DOHH2 (cell line): ENCODE measurements around the gene RPP40.

Experiments used
- H3F3A ChIP-seq: fragments of 200-600 bp; sonication (generic), shearing (Covaris generic); 2 replicates; pipeline ENCODE4 v1.6.0; 2016; ENCODE audit warnings: antibody characterized with exemption, mild to moderate bottlenecking; ENCODE audit not compliant: control insufficient read depth, insufficient read depth
- H3K27ac ChIP-seq: fragments of 200-600 bp; sonication (generic); 2 replicates; pipeline ENCODE4 v1.5.1; 2014; ENCODE audit warnings: low read depth, mild to moderate bottlenecking, low read length, moderate library complexity
- H3K27me3 ChIP-seq: fragments of 200-600 bp; sonication (generic); 2 replicates; pipeline ENCODE4 v1.6.1; 2014; ENCODE audit warnings: mild to moderate bottlenecking, low read length, mixed read lengths; ENCODE audit not compliant: control insufficient read depth
- H3K36me3 ChIP-seq: fragments of 200-600 bp; sonication (generic); 2 replicates; pipeline ENCODE4 v1.6.1; 2014; ENCODE audit warnings: mild to moderate bottlenecking, low read length, moderate library complexity, mixed read lengths; ENCODE audit not compliant: control insufficient read depth
- H3K4me1 ChIP-seq: fragments of 200-600 bp; sonication (generic); 2 replicates; pipeline ENCODE4 v1.6.1; 2014; ENCODE audit warnings: mild to moderate bottlenecking, low read length, mixed read lengths; ENCODE audit not compliant: control insufficient read depth
- H3K4me2 ChIP-seq: fragments of 200-600 bp; sonication (generic); 2 replicates; pipeline ENCODE4 v1.6.0; 2014; ENCODE audit warnings: mild to moderate bottlenecking, low read length, moderate library complexity
- H3K4me3 ChIP-seq: fragments of 200-600 bp; sonication (generic); 2 replicates; pipeline ENCODE4 v1.5.1; 2014; ENCODE audit warnings: mild to moderate bottlenecking, low read length, mixed read lengths
- H3K79me2 ChIP-seq: fragments of 200-600 bp; sonication (generic); 2 replicates; pipeline ENCODE4 v1.6.1; 2014; ENCODE audit warnings: mild to moderate bottlenecking, low read length, mixed read lengths; ENCODE audit not compliant: control insufficient read depth
- H3K9me2 ChIP-seq: fragments of 200-600 bp; sonication (generic); replicated peaks from 2 replicates; pipeline ENCODE4 v1.6.1; 2014; ENCODE audit warnings: mild to moderate bottlenecking, low read length, mixed read lengths; ENCODE audit not compliant: control insufficient read depth
- H3K9me3 ChIP-seq: fragments of 200-600 bp; sonication (generic); 2 replicates; pipeline ENCODE4 v1.6.1; 2014; ENCODE audit warnings: antibody characterized with exemption, low read length, mixed read lengths; ENCODE audit not compliant: control insufficient read depth, insufficient read depth
- H4K20me1 ChIP-seq: fragments of 200-600 bp; sonication (generic); 2 replicates; pipeline ENCODE4 v1.6.0; 2014; ENCODE audit warnings: low read depth, mild to moderate bottlenecking, antibody characterized with exemption, low read length, moderate library complexity; ENCODE audit not compliant: control insufficient read depth, insufficient read depth
- EZH2phosphoT487 ChIP-seq: fragments of 200-600 bp; sonication (generic); IDR thresholded peaks from 2 replicates; pipeline ENCODE4 v1.6.1; 2017; ENCODE audit warnings: borderline replicate concordance, mild to moderate bottlenecking, antibody characterized with exemption, low read length, moderate library complexity, mixed read lengths
- TF ChIP-seq, protein P1 (sequence below): fragments of 200-600 bp; sonication (generic); IDR thresholded peaks from one replicate; pipeline ENCODE4 v1.5.1; 2014; ENCODE audit warnings: antibody characterized with exemption, mild to moderate bottlenecking, low read depth, low read length; ENCODE audit not compliant: poor library complexity, severe bottlenecking

The RPP40 gene

DNA sequence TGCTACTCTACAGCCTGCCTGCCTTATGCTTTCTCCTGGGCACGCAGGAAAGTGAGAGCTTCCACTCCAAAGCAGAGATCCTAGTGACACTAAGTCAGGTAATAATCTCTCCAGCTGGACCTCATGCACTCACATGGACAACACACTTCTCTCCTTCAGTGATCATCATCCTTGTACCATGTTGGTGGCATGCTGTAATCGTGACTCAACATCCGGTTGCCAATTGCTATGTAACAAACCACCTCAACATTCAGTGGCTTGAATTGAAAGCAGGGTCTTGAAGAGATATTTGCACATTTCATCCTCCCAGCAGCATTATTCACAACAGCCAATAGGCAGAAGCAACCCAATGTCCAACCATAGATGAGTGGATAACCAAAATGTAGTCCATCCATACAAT, 41.0 kb upstream of the RPP40 start:
- Histone ChIP-seq H3K4me2 (no peak overlapping the region), H3K9me2 (no peaks in the 10 kb centered on the region; the same call in 1 of the 2 replicates), H3K9me3 (no peaks in the 10 kb centered on the region), H3K4me3 (no peak overlapping the region), H3K27me3 (no peaks in the 10 kb centered on the region), H3K4me1 (no peaks in the 10 kb centered on the region), H3F3A (no peaks in the 10 kb centered on the region), H3K27ac (no peak overlapping the region), H4K20me1 (no peaks in the 10 kb centered on the region), H3K79me2 (no peaks in the 10 kb centered on the region), H3K36me3 (no peaks in the 10 kb centered on the region)
- TF ChIP-seq EZH2phosphoT487 = no peak
- TF ChIP-seq, protein P1, sequence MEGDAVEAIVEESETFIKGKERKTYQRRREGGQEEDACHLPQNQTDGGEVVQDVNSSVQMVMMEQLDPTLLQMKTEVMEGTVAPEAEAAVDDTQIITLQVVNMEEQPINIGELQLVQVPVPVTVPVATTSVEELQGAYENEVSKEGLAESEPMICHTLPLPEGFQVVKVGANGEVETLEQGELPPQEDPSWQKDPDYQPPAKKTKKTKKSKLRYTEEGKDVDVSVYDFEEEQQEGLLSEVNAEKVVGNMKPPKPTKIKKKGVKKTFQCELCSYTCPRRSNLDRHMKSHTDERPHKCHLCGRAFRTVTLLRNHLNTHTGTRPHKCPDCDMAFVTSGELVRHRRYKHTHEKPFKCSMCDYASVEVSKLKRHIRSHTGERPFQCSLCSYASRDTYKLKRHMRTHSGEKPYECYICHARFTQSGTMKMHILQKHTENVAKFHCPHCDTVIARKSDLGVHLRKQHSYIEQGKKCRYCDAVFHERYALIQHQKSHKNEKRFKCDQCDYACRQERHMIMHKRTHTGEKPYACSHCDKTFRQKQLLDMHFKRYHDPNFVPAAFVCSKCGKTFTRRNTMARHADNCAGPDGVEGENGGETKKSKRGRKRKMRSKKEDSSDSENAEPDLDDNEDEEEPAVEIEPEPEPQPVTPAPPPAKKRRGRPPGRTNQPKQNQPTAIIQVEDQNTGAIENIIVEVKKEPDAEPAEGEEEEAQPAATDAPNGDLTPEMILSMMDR = no peak

DNA sequence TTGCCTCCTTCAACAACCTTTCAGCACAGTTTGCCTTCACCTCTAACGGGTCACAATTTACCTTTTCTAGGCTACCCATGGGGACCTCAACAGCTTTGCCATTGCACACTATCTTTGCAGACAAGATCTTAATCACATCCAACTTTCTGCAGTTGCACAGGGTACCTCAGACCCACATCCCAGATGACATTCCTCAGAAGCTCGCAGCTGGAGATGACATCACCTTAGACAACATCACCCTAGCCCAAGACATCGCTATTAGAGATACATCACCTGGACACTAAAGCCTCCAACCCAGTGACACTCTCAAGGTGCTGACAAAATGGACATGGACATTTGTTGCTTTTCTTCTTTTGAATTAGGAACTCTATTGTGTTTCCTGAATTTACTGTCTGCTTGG, 38.6 kb upstream of the RPP40 start:
- no peaks in the 10 kb centered on the region for H3K4me1 ChIP-seq
- no peaks in the 10 kb centered on the region; the same call in 1 of the 2 replicates for H3K9me2 ChIP-seq

DNA sequence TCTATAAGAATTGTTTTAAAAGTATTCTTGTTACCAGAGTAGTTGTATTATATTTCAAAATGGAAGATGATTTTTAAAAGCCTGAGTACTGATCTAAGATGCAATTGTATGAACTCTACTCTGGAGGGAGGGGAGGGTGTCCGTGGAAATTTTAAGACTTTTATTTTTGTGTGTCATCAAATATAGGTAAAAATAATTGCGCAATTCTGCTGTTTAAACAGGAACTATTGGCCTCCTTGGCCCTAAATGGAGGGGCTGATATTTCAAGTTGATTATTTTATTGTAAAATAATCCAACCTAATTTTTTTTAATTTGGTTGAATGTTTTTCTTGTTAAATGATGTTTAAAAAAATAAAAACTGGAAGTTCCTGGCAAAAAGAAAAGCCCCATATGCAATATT, 38.1 kb upstream of the RPP40 start:
- H3K4me3 ChIP-seq = no peak overlapping the region
- no peaks in the 10 kb centered on the region for H3K79me2 ChIP-seq
- no peak overlapping the region for H3K4me2 ChIP-seq
- no peaks in the 10 kb centered on the region for H3K9me2 ChIP-seq
- H3K36me3 ChIP-seq = no peaks in the 10 kb centered on the region
- no peaks in the 10 kb centered on the region for H3K9me3 ChIP-seq
- H3F3A ChIP-seq = no peaks in the 10 kb centered on the region
- H4K20me1 ChIP-seq = no peaks in the 10 kb centered on the region
- H3K4me1 ChIP-seq = no peaks in the 10 kb centered on the region
- TF ChIP-seq EZH2phosphoT487 = no peak
- TF ChIP-seq, protein P1 = no peak
- H3K27ac ChIP-seq = no peak overlapping the region
- no peaks in the 10 kb centered on the region for H3K27me3 ChIP-seq

More for the DNA sequence above, 38.6 kb upstream of the RPP40 start:
- no peaks in the 10 kb centered on the region for H3K27me3 ChIP-seq
- no peaks in the 10 kb centered on the region for H4K20me1 ChIP-seq
- H3K27ac ChIP-seq = no peak overlapping the region
- H3K79me2 ChIP-seq = no peaks in the 10 kb centered on the region
- TF ChIP-seq, protein P1 = no peak
- TF ChIP-seq EZH2phosphoT487 = no peak
- H3K9me3 ChIP-seq = no peaks in the 10 kb centered on the region
- H3K4me2 ChIP-seq = no peak overlapping the region
- H3K36me3 ChIP-seq = no peaks in the 10 kb centered on the region
- no peak overlapping the region for H3K4me3 ChIP-seq
- H3F3A ChIP-seq = no peaks in the 10 kb centered on the region

DNA sequence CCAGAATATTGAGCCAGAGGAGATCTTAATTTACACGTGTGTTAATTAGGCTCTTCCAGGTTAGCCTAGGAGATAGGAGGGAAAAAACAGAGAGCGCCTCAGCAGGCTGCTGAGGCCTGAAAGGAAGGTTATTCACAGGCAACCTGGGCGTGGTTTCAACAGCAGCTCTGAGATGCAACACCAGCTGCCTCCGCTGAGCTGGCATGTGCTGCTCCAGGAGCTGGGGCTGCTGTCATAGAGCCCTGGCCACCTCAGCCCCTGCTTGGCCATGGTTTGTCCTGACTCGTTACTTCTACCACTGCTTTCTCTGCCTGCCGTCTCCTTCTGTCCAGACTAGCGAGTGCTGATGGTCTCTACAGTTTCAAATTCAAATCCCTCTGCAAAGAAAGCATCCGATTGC, 32.4 kb upstream of the RPP40 start:
- H4K20me1 ChIP-seq = no peaks in the 10 kb centered on the region
- H3K79me2 ChIP-seq = no peaks in the 10 kb centered on the region
- H3K9me3 ChIP-seq = no peaks in the 10 kb centered on the region
- H3K4me3 ChIP-seq = no peak overlapping the region
- no peaks in the 10 kb centered on the region for H3K36me3 ChIP-seq
- H3K9me2 ChIP-seq = no peaks in the 10 kb centered on the region
- TF ChIP-seq EZH2phosphoT487 = no peak
- TF ChIP-seq, protein P1 = no peak
- H3K4me1 ChIP-seq = no peaks in the 10 kb centered on the region
- H3K27me3 ChIP-seq = no peaks in the 10 kb centered on the region
- no peak overlapping the region for H3K27ac ChIP-seq
- no peak overlapping the region for H3K4me2 ChIP-seq
- no peaks in the 10 kb centered on the region for H3F3A ChIP-seq
